PC-9 (cell line): ENCODE results near the gene RNF44. TPM values are rescaled to one million over a fixed set of nuclear protein-coding genes. Genes with fewer than 3 reads are reported as not detected.

ENCODE experiments used
- BruUV-seq: library from RNA; stranded (reverse); fragments of 400-500 nt; replicated peaks from 2 replicates; lab custom pipeline; 2021; lab: Mats Ljungman, UMichigan
- CTCF ChIA-PET: fragments of 300-600 bp; sonication (Branson Sonifier 250); formaldehyde crosslinking; loops from one replicate; lab custom pipeline; 2022; ENCODE audit warnings: antibody characterized with exemption; lab: Charles Lee
- POLR2A ChIA-PET: fragments of 300-600 bp; sonication (Branson Sonifier 250); formaldehyde crosslinking; loops from one replicate; lab custom pipeline; 2022; ENCODE audit warnings: antibody characterized with exemption; ENCODE audit not compliant: unreplicated experiment; lab: Charles Lee
- DNase-seq, 2 experiments: peaks; one replicate each; pipeline versions ENCODE4 v3.0.0 to v3.0.0-alpha.2; 2015 to 2022; ENCODE audit warnings: mixed read lengths in 1 of 2
- H2AFZ ChIP-seq: fragments of 200-600 bp; sonication (generic); 2 replicates; pipeline ENCODE4 v1.8.1; 2017; ENCODE audit warnings: antibody characterized with exemption
- H3F3A ChIP-seq: fragments of 200-600 bp; sonication (generic); 2 replicates; pipeline ENCODE4 v1.8.1; 2017; ENCODE audit warnings: antibody characterized with exemption, mild to moderate bottlenecking, low read depth; ENCODE audit not compliant: insufficient read depth
- H3K27ac ChIP-seq: fragments of 200-600 bp; sonication (generic); 2 replicates; pipeline ENCODE4 v1.6.1; 2016; ENCODE audit warnings: mixed run types
- H3K27me3 ChIP-seq: fragments of 200-600 bp; sonication (generic); 2 replicates; pipeline ENCODE4 v1.6.1; 2016; ENCODE audit warnings: low read depth, mixed run types; ENCODE audit not compliant: insufficient read depth
- H3K36me3 ChIP-seq: fragments of 200-600 bp; sonication (generic); 2 replicates; pipeline ENCODE4 v1.6.1; 2016; ENCODE audit warnings: low read depth, mixed run types
- H3K4me1 ChIP-seq: fragments of 200-600 bp; sonication (generic); replicated peaks from 2 replicates; pipeline ENCODE4 v1.6.1; 2016; ENCODE audit warnings: mixed run types; ENCODE audit not compliant: insufficient read depth
- H3K4me2 ChIP-seq: fragments of 200-600 bp; sonication (generic); 2 replicates; pipeline ENCODE4 v1.6.1; 2017; ENCODE audit warnings: mixed run types
- H3K4me3 ChIP-seq: fragments of 200-600 bp; sonication (generic); 2 replicates; pipeline ENCODE4 v1.6.1; 2016; ENCODE audit warnings: mixed run types
- H3K79me2 ChIP-seq: fragments of 200-600 bp; sonication (generic); 2 replicates; pipeline ENCODE4 v1.6.1; 2017; ENCODE audit warnings: low read depth, mixed run types
- H3K9me2 ChIP-seq: fragments of 200-600 bp; sonication (generic); 2 replicates; pipeline ENCODE4 v1.8.1; 2017; ENCODE audit warnings: mild to moderate bottlenecking; ENCODE audit not compliant: insufficient read depth
- H3K9me3 ChIP-seq: fragments of 200-600 bp; sonication (generic); 2 replicates; pipeline ENCODE4 v1.8.1; 2016; ENCODE audit warnings: low read depth; ENCODE audit not compliant: insufficient read depth
- H4K20me1 ChIP-seq: fragments of 200-600 bp; sonication (generic); 2 replicates; pipeline ENCODE4 v1.8.1; 2017; ENCODE audit not compliant: insufficient read depth
- EZH2 ChIP-seq: fragments of 200-600 bp; sonication (generic); IDR thresholded peaks from 2 replicates; pipeline ENCODE4 v1.8.0; 2017; ENCODE audit warnings: antibody characterized with exemption, low read depth
- intact Hi-C: fragments of 100-400 bp; cut with micrococcal nuclease; formaldehyde crosslinking; loops from one replicate; pipeline ENCODE4 v1.10.0; 2022; ENCODE audit not compliant: unreplicated experiment
- total RNA-seq: library from RNA; stranded (reverse); gene quantifications from 2 replicates; pipeline ENCODE4 v1.2.3, GENCODE V29; 2021
- TF ChIP-seq, protein P1 (sequence below): fragments of 200-600 bp; sonication (generic); conservative IDR thresholded peaks from 2 replicates; pipeline ENCODE4 v1.6.1; 2017; ENCODE audit warnings: mixed run types, antibody characterized with exemption, mild to moderate bottlenecking, moderate library complexity

RNF44 gene
- total RNA-seq, 1 experiment from 2014 or later: 87.4 TPM

DNA sequence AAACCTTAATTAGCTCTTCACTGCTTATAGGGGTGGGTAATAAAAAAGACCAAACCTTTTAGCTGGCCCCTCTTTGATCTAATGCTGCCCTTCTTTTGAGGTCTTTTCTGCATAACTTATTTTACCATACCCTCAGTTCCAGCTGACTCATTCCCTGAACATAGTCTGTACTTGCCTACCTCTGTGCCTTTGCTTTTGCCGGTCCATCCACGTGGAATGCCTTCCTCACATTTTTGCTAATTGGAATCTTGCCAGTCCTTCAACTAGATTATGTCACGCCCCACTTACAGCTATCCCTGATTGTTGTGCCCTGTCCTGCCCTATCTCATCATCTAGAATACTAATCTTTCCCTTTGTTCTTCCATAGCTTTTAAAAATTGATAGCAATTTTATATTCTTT, 44.8 kb downstream of the RNF44 start:
- DNase-seq: no peak
- ChIA-PET POLR2A (interaction anchor here (0.5 kb wide), 2 partner anchors 130 to 131 kb away, joined by 3 read pairs; partner anchors contain the start of gene KIAA1191), CTCF (no interaction called here)
- Histone ChIP-seq H4K20me1 (peaks cover 12% of the 10 kb centered on the region; the same call in 1 of the 2 replicates), H3K4me3 (no peak overlapping the region), H3K36me3 (peaks cover 70% of the 10 kb centered on the region), H3K9me3 (no peaks in the 10 kb centered on the region), H3K9me2 (no peaks in the 10 kb centered on the region), H3K27ac (no peak overlapping the region), H3F3A (peaks cover 73% of the 10 kb centered on the region), H2AFZ (no peak overlapping the region), H3K27me3 (no peaks in the 10 kb centered on the region), H3K79me2 (peaks cover 37% of the 10 kb centered on the region), H3K4me2 (no peak overlapping the region), H3K4me1 (peaks cover 55% of the 10 kb centered on the region)
- BruUV-seq: no TSS peak
- intact Hi-C loops: no loop called here
- no peak for TF ChIP-seq EZH2
- TF ChIP-seq, protein P1, sequence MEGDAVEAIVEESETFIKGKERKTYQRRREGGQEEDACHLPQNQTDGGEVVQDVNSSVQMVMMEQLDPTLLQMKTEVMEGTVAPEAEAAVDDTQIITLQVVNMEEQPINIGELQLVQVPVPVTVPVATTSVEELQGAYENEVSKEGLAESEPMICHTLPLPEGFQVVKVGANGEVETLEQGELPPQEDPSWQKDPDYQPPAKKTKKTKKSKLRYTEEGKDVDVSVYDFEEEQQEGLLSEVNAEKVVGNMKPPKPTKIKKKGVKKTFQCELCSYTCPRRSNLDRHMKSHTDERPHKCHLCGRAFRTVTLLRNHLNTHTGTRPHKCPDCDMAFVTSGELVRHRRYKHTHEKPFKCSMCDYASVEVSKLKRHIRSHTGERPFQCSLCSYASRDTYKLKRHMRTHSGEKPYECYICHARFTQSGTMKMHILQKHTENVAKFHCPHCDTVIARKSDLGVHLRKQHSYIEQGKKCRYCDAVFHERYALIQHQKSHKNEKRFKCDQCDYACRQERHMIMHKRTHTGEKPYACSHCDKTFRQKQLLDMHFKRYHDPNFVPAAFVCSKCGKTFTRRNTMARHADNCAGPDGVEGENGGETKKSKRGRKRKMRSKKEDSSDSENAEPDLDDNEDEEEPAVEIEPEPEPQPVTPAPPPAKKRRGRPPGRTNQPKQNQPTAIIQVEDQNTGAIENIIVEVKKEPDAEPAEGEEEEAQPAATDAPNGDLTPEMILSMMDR: no peak

DNA sequence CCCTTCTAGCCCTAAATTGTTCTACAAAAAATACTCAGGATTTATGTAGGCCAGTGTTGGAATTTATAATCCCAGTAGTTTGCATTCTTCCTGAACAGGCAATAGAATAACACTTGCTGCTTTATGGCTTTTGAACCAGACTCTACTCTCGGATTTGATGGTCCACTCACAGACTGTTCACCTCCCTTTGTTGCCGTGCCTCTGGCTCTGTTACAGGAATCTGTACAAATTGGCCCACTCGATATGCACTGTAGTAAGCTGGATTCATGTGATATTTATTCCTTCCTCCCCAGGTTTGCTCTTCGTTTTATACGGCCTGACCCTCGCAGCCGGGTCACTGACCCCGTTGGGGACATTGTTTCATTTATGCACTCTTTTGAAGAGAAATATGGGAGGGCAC, 45.3 kb downstream of the RNF44 start:
- no peak overlapping the region for H2AFZ ChIP-seq
- peaks cover 55% of the 10 kb centered on the region for H3K4me1 ChIP-seq
- H3K27ac ChIP-seq: no peak overlapping the region
- H3K4me2 ChIP-seq: no peak overlapping the region
- intact Hi-C loops: no loop called here
- H3K9me2 ChIP-seq: no peaks in the 10 kb centered on the region
- H3K79me2 ChIP-seq: peaks cover 42% of the 10 kb centered on the region
- ChIA-PET CTCF (no interaction called here), POLR2A (interaction anchor here (0.5 kb wide), 1 partner anchor 129 kb away, joined by 3 read pairs; no protein-coding TSS in a partner anchor)
- no peaks in the 10 kb centered on the region for H3K27me3 ChIP-seq
- H3K4me3 ChIP-seq: no peak overlapping the region
- H3K36me3 ChIP-seq: peaks cover 70% of the 10 kb centered on the region
- H3K9me3 ChIP-seq: no peaks in the 10 kb centered on the region
- peaks cover 73% of the 10 kb centered on the region for H3F3A ChIP-seq
- TF ChIP-seq EZH2: no peak
- TF ChIP-seq, protein P1: no peak
- no peak for DNase-seq
- peaks cover 12% of the 10 kb centered on the region; the same call in 1 of the 2 replicates for H4K20me1 ChIP-seq
- no TSS peak for BruUV-seq

DNA sequence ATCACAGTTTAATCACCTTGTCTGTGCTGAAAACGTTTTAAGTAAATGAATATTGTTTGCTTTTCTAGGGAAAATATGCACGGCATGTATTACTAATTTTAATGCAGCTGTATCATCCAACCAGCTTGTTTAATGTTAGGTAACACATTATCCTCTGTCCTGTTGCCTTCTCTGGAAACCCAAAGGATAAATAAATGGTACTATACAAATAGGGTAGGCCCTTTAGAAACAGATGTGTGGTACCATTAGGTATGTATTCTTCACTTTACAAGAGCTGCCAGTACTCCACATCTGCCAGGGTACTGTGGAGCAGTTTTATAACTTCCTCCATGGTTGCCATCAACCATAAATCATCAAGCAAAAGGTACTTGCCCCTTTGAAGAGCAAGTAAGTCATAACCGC, 46.1 kb downstream of the RNF44 start:
- H4K20me1 ChIP-seq: peaks cover 13% of the 10 kb centered on the region; the same call in 1 of the 2 replicates
- peaks cover 50% of the 10 kb centered on the region for H3K79me2 ChIP-seq
- no peaks in the 10 kb centered on the region for H3K27me3 ChIP-seq
- H3K9me3 ChIP-seq: no peaks in the 10 kb centered on the region
- no peak for DNase-seq
- H3F3A ChIP-seq: peaks cover 65% of the 10 kb centered on the region
- BruUV-seq: no TSS peak
- no peak overlapping the region for H2AFZ ChIP-seq
- no peak overlapping the region for H3K4me2 ChIP-seq
- no peaks in the 10 kb centered on the region for H3K9me2 ChIP-seq
- peaks cover 66% of the 10 kb centered on the region for H3K36me3 ChIP-seq
- peak overlapping the region; percentile 25 for H3K27ac ChIP-seq
- H3K4me3 ChIP-seq: no peak overlapping the region
- TF ChIP-seq, protein P1: no peak
- TF ChIP-seq EZH2: no peak
- H3K4me1 ChIP-seq: peaks cover 55% of the 10 kb centered on the region
- ChIA-PET POLR2A (interaction anchor here (0.8 kb wide), 1 partner anchor 47 kb away, joined by 7 read pairs; no protein-coding TSS in a partner anchor), CTCF (no interaction called here)
- intact Hi-C loops: no loop called here
